Esophagus muscularis mucosa (tissue), 4 donors: ENCODE measurements around the gene PECR. TPM values are rescaled to one million over a fixed set of nuclear protein-coding genes. Genes with fewer than 3 reads are reported as not detected.

Experiments used
- DNase-seq: peaks from one replicate; pipeline ENCODE4 v3.0.0-alpha.2; 2017; ENCODE audit errors: extremely low spot score
- H3K27ac ChIP-seq, 4 donors: fragments of 200-600 bp; sonication (generic); replicated peaks in 1 of 4; 1 replicate in 3 of 4; 2 replicates in 1 of 4; pipeline ENCODE4 v1.5.1; 2016 to 2019; ENCODE audit warnings: mild to moderate bottlenecking in 1 of 4
- H3K27me3 ChIP-seq, 4 donors: fragments of 200-600 bp; sonication (generic); one replicate each; pipeline versions ENCODE4 v1.5.1 to v1.6.0; 2016 to 2019
- H3K36me3 ChIP-seq, 4 donors: fragments of 200-600 bp; sonication (generic); one replicate each; pipeline ENCODE4 v1.5.1; 2016 to 2019
- H3K4me1 ChIP-seq, 4 donors: fragments of 200-600 bp; sonication (generic); one replicate each; pipeline ENCODE4 v1.5.1; 2016 to 2019
- H3K4me3 ChIP-seq, 4 donors: fragments of 200-600 bp; sonication (generic); 1 replicate in 2 of 4; 2 replicates in 2 of 4; pipeline ENCODE4 v1.5.1; 2016 to 2019; ENCODE audit warnings: mild to moderate bottlenecking in 4 of 4, moderate library complexity in 1 of 4
- H3K9me3 ChIP-seq, 4 donors: fragments of 200-600 bp; sonication (generic); 1 replicate in 3 of 4; 2 replicates in 1 of 4; pipeline ENCODE4 v1.5.1; 2016 to 2019
- EP300 ChIP-seq: sonication (generic); formaldehyde crosslinking; IDR thresholded peaks from one replicate; pipeline ENCODE4 v1.6.1; 2017; ENCODE audit warnings: antibody characterized with exemption
- POLR2A ChIP-seq: fragments of 450-650 bp; IDR thresholded peaks from one replicate; pipeline ENCODE4 v1.6.1; 2017; ENCODE audit warnings: antibody characterized with exemption, moderate library complexity, mild to moderate bottlenecking, low read depth
- POLR2AphosphoS5 ChIP-seq, 2 donors: sonication (generic); formaldehyde crosslinking; IDR thresholded peaks; one replicate each; pipeline ENCODE4 v1.6.1; 2017; ENCODE audit warnings: antibody characterized with exemption in 2 of 2
- WGBS: methylation state at CpG from one replicate; pipeline ENCODE4 v1.1.5; 2018; 5-methylcytosine and 5-hydroxymethylcytosine counted together
- intact Hi-C: fragments of 100-400 bp; cut with DNase I; formaldehyde crosslinking; loops from one replicate; pipeline ENCODE4 v1.15.1; 2023
- total RNA-seq, 4 donors: library from RNA; depleted of rRNA; stranded (reverse); fragments of >200 nt; gene quantifications; one replicate each; pipeline versions ENCODE4 v1.1.0 to v1.2.1, GENCODE V29; 2016
- TF ChIP-seq, protein P1 (sequence below), 3 experiments: fragments of 200-600 bp in 2 of 3; fragments of 450-650 bp in 1 of 3; sonication (generic) in 2 of 3; IDR thresholded peaks; one replicate each; pipeline ENCODE4 v1.5.1; 2017 to 2019; ENCODE audit warnings: antibody characterized with exemption in 3 of 3, mild to moderate bottlenecking in 2 of 3, moderate library complexity in 1 of 3

Gene PECR
- total RNA-seq, 4 donors from 2014 or later: 3.3 to 14.8 (median 10.0) TPM

GRCh38 chr2:216116418-216116817 lies 34.8 kb upstream of the PECR start:
- no peak for DNase-seq
- Histone ChIP-seq H3K4me1 (peaks cover 25 to 62% (median 51%) of the 10 kb centered on the region in 4 donors), H3K27me3 (no peaks in the 10 kb centered on the region), H3K4me3 (no peak overlapping the region), H3K27ac (no peak overlapping the region), H3K9me3 (no peaks in the 10 kb centered on the region), H3K36me3 (peaks cover 22 to 81% (median 63%) of the 10 kb centered on the region in 4 donors)
- intact Hi-C loops: no loop called here
- TF ChIP-seq POLR2AphosphoS5 (IDR thresholded peaks at IDR 0.05) (no peak), POLR2A (no peak), EP300 (no peak)
- TF ChIP-seq, protein P1, sequence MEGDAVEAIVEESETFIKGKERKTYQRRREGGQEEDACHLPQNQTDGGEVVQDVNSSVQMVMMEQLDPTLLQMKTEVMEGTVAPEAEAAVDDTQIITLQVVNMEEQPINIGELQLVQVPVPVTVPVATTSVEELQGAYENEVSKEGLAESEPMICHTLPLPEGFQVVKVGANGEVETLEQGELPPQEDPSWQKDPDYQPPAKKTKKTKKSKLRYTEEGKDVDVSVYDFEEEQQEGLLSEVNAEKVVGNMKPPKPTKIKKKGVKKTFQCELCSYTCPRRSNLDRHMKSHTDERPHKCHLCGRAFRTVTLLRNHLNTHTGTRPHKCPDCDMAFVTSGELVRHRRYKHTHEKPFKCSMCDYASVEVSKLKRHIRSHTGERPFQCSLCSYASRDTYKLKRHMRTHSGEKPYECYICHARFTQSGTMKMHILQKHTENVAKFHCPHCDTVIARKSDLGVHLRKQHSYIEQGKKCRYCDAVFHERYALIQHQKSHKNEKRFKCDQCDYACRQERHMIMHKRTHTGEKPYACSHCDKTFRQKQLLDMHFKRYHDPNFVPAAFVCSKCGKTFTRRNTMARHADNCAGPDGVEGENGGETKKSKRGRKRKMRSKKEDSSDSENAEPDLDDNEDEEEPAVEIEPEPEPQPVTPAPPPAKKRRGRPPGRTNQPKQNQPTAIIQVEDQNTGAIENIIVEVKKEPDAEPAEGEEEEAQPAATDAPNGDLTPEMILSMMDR (IDR thresholded peaks at IDR 0.05): no peak
- 87% methylated on average over 1 of the region's 1 CpG for WGBS

DNA sequence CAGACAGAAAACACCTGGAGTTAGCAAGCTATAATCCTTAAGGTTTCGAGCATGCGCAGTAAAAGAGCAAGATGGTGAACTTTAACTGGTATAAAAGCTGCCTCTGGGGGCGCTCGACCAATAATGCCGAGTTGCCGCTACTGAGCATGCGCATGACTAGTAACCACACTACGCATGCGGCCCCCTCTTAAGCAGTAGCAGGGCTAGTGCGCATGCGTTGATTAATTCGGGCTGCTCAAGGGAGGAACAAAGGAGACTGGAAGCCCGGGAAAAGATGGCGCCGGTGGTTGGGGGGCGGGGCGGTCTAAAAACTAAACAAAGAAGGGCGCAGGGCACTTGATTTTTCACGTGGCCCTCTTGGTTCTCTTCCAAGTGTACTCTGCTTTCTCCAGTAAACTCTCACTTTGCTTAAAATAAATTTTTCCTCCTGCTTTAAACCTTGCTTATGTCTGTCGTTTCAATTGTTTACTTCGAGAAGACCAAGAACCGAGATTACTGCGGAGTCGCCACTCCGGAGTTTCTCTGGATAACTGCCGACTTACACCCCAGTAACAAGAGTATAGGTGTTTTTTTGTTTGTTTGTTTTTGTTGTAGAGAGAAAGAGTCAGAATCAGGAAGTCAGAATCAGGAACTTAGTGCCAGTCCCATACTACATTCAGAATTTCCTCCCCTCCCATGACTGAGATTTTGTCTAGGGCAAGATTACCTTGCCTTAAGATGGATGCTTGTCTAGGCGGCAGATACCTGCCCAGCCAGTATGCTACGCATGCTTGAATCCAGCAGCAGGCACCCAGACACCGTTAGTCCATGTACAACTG lies 33.3 kb upstream of the PECR start:
- Histone ChIP-seq H3K36me3 (peaks cover 7 to 75% (median 54%) of the 10 kb centered on the region in 4 donors), H3K4me3 (peak overlapping the region; percentile 54 to 60 (median 58)), H3K9me3 (no peaks in the 10 kb centered on the region), H3K27me3 (no peaks in the 10 kb centered on the region), H3K27ac (peak overlapping the region; percentile 76 to 81 (median 78)), H3K4me1 (peaks cover 39 to 77% (median 66%) of the 10 kb centered on the region in 4 donors)
- DNase-seq: peak; percentile 99
- WGBS: 8% methylated on average over 29 of the region's 29 CpGs
- intact Hi-C loops: no loop called here
- TF ChIP-seq, protein P1 (IDR thresholded peaks at IDR 0.05): peak; percentile 81 to 98 (median 88)
- TF ChIP-seq EP300: no peak
- peak; percentile 49 to 95 for TF ChIP-seq POLR2AphosphoS5 (IDR thresholded peaks at IDR 0.05)

GRCh38 chr2:216114382-216114713 lies 32.7 kb upstream of the PECR start:
- intact Hi-C loops: no loop called here
- TF ChIP-seq POLR2A (no peak), EP300 (no peak), POLR2AphosphoS5 (IDR thresholded peaks at IDR 0.05) (no peak)
- TF ChIP-seq, protein P1 (IDR thresholded peaks at IDR 0.05): no peak
- Histone ChIP-seq H3K9me3 (no peaks in the 10 kb centered on the region), H3K27me3 (no peaks in the 10 kb centered on the region), H3K36me3 (peaks cover 3 to 69% (median 49%) of the 10 kb centered on the region in 4 donors), H3K4me1 (peaks cover 40 to 78% (median 67%) of the 10 kb centered on the region in 4 donors), H3K4me3 (peak overlapping the region in 2 of 4 donors; percentile 57 to 60), H3K27ac (peak overlapping the region; percentile 65 to 81 (median 78))
- DNase-seq: no peak
- 32% methylated on average over 4 of the region's 4 CpGs for WGBS

DNA sequence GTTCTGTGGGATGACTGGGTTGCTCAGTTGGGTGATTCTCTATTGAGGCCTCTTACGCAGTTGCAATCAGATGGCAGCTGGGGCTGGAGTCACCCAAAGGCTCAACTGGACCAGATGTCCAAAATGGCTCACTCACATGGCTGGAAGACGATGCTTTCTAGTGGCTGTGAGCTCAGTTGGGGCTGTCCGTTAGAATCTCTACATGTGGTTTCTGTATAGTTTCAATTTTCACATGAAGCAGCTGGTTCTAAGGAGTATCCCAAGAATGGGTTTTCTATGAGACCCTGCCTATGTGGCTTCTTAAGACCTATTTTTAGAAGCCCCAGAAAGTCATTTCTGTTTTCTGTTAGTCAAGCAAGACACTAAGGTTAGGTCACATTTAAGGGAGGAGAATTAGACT lies 32.0 kb upstream of the PECR start:
- no peak for TF ChIP-seq EP300
- Histone ChIP-seq H3K4me3 (no peak overlapping the region), H3K4me1 (peaks cover 40 to 71% (median 63%) of the 10 kb centered on the region in 4 donors), H3K27me3 (no peaks in the 10 kb centered on the region), H3K36me3 (peaks cover 0 to 61% (median 45%) of the 10 kb centered on the region in 4 donors), H3K27ac (no peak overlapping the region), H3K9me3 (no peaks in the 10 kb centered on the region)
- WGBS: 93% methylated on average over 3 of the region's 3 CpGs
- intact Hi-C loops: no loop called here
- no peak for DNase-seq

DNA sequence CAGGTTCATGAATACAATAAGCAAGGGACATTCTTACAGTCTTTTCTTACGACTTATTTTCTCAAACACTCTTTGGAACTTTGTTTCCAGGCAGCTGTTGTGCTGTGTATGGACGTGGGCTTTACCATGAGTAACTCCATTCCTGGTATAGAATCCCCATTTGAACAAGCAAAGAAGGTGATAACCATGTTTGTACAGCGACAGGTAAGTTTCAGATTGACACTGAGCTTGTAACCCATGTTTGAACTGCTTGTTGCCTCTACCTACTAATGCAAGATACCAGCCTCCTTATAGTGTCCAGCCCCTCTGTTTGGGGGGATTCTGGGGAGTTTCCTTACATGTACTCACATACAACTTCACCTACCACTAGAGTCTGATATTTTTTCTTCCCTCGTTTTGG lies 31.3 kb upstream of the PECR start:
- Histone ChIP-seq H3K4me3 (no peak overlapping the region), H3K27ac (no peak overlapping the region), H3K36me3 (peaks cover 0 to 55% (median 40%) of the 10 kb centered on the region in 4 donors), H3K4me1 (peaks cover 45 to 71% (median 60%) of the 10 kb centered on the region in 4 donors), H3K9me3 (no peaks in the 10 kb centered on the region), H3K27me3 (no peaks in the 10 kb centered on the region)
- TF ChIP-seq, protein P1 (IDR thresholded peaks at IDR 0.05): no peak
- TF ChIP-seq POLR2AphosphoS5 (IDR thresholded peaks at IDR 0.05) (no peak), POLR2A (no peak), EP300 (no peak)
- DNase-seq: no peak
- 75% methylated on average over 4 of the region's 4 CpGs for WGBS
- intact Hi-C loops: no loop called here
